HL-60 (cell line): ENCODE data around the gene EMP3.

ENCODE experiments used
- DNase-seq, 2 experiments: peaks; one replicate each; pipeline ENCODE4 v3.0.0-alpha.2; 2010 to 2020; ENCODE audit warnings: low read depth in 1 of 2, low spot score in 1 of 2
- H3K27ac ChIP-seq: fragments of 250-450 bp; sonication (Bioruptor Pico); replicated peaks from 2 replicates; pipeline ENCODE4 v1.5.1; 2020; ENCODE audit warnings: mild to moderate bottlenecking, moderate library complexity
- H3K27me3 ChIP-seq: fragments of 250-450 bp; sonication (Bioruptor Pico); 2 replicates; pipeline ENCODE4 v1.5.1; 2021; ENCODE audit warnings: mild to moderate bottlenecking, moderate library complexity; ENCODE audit not compliant: insufficient read depth, poor library complexity, severe bottlenecking
- H3K4me3 ChIP-seq: replicated peaks from 2 replicates; pipeline ENCODE4 v1.5.1; 2011; ENCODE audit warnings: mild to moderate bottlenecking, control low read depth, low read length; ENCODE audit not compliant: insufficient read depth
- GABPA ChIP-seq: IDR thresholded peaks from 2 replicates; pipeline ENCODE4 v1.6.1; 2012; ENCODE audit warnings: low read depth
- POLR2AphosphoS5 ChIP-seq: IDR thresholded peaks from 2 replicates; pipeline ENCODE4 v1.6.1; 2012; ENCODE audit warnings: low read depth
- SPI1 ChIP-seq: IDR thresholded peaks from 2 replicates; pipeline ENCODE4 v1.6.1; 2012; ENCODE audit warnings: low read depth, mild to moderate bottlenecking, borderline replicate concordance
- TF ChIP-seq, protein P1 (sequence below): IDR thresholded peaks from one replicate; pipeline ENCODE4 v1.5.1; 2011; ENCODE audit warnings: low read length, control low read depth, inconsistent platforms; ENCODE audit not compliant: insufficient read depth
- TF ChIP-seq, protein P2 (sequence below): IDR thresholded peaks from 2 replicates; pipeline ENCODE4 v1.6.1; 2012; ENCODE audit warnings: low read depth; ENCODE audit not compliant: insufficient replicate concordance

EMP3 gene

DNA sequence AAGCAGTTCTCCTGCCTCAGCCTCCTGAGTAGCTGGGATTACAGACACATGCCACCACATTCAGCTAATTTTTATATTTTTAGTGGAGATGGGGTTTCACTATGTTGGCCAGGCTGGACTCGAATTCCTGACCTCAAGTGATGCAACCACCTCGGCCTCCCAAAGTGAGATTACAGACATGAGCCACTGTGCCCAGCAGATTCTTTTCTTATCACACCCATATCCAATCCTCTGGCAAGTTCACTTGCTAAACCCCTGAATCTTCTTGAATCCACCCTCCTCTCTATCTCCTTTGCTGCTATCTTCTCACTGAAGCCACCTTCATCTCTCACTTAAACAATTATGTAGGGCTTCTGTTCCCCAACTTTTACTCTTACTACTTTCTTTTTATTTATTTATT, 20.8 kb downstream of the EMP3 start:
- TF ChIP-seq POLR2AphosphoS5 (no peak), SPI1 (no peak), GABPA (no peak)
- TF ChIP-seq, protein P1, sequence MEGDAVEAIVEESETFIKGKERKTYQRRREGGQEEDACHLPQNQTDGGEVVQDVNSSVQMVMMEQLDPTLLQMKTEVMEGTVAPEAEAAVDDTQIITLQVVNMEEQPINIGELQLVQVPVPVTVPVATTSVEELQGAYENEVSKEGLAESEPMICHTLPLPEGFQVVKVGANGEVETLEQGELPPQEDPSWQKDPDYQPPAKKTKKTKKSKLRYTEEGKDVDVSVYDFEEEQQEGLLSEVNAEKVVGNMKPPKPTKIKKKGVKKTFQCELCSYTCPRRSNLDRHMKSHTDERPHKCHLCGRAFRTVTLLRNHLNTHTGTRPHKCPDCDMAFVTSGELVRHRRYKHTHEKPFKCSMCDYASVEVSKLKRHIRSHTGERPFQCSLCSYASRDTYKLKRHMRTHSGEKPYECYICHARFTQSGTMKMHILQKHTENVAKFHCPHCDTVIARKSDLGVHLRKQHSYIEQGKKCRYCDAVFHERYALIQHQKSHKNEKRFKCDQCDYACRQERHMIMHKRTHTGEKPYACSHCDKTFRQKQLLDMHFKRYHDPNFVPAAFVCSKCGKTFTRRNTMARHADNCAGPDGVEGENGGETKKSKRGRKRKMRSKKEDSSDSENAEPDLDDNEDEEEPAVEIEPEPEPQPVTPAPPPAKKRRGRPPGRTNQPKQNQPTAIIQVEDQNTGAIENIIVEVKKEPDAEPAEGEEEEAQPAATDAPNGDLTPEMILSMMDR: no peak
- TF ChIP-seq, protein P2, sequence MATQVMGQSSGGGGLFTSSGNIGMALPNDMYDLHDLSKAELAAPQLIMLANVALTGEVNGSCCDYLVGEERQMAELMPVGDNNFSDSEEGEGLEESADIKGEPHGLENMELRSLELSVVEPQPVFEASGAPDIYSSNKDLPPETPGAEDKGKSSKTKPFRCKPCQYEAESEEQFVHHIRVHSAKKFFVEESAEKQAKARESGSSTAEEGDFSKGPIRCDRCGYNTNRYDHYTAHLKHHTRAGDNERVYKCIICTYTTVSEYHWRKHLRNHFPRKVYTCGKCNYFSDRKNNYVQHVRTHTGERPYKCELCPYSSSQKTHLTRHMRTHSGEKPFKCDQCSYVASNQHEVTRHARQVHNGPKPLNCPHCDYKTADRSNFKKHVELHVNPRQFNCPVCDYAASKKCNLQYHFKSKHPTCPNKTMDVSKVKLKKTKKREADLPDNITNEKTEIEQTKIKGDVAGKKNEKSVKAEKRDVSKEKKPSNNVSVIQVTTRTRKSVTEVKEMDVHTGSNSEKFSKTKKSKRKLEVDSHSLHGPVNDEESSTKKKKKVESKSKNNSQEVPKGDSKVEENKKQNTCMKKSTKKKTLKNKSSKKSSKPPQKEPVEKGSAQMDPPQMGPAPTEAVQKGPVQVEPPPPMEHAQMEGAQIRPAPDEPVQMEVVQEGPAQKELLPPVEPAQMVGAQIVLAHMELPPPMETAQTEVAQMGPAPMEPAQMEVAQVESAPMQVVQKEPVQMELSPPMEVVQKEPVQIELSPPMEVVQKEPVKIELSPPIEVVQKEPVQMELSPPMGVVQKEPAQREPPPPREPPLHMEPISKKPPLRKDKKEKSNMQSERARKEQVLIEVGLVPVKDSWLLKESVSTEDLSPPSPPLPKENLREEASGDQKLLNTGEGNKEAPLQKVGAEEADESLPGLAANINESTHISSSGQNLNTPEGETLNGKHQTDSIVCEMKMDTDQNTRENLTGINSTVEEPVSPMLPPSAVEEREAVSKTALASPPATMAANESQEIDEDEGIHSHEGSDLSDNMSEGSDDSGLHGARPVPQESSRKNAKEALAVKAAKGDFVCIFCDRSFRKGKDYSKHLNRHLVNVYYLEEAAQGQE: no peak
- no peak overlapping the region for H3K4me3 ChIP-seq
- H3K27me3 ChIP-seq: no peaks in the 10 kb centered on the region
- DNase-seq: no peak
- H3K27ac ChIP-seq: no peak overlapping the region

DNA sequence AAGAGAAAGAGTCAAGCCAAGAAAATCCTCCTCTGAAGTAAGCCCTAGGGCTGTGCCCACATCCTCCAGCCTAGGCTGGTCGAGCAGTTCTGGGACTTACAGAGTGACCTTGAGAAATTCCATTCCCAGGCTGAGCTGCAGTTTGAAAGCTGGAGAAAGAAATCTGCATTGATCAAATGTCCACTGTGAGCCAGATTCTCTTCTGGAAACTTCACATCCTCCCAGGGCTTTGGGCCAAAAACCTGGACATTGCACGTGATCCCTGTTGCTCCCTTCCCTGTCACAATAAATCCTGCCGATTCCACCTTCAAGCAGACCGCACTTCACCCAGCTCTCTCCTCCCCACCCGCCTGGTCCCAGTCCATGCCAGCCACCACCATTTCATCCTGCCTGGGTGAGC, 22.7 kb downstream of the EMP3 start:
- H3K27me3 ChIP-seq: no peaks in the 10 kb centered on the region
- no peak overlapping the region for H3K4me3 ChIP-seq
- H3K27ac ChIP-seq: no peak overlapping the region
- TF ChIP-seq SPI1 (no peak), GABPA (no peak)
- TF ChIP-seq, protein P1: no peak
- no peak for DNase-seq

DNA sequence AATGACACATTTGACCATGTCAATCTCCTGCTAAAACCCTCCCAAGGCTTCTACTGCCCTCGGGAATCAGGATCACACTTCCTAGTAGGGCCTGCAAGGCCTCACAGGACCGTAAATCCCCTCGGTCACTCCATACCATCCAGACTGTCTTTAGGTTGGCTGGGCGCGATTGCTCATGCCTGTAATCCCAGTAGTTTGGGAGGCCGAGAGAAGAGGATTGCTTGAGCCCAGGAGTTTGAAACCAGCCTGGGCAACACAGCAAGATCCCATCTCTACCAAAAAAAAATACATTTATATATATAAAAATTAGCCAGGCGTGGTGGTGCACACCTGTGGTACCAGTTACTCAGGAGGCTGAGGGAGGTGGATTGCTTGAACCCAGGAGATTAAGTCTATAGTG, 23.4 kb downstream of the EMP3 start:
- Histone ChIP-seq H3K27ac (no peak overlapping the region), H3K27me3 (no peaks in the 10 kb centered on the region), H3K4me3 (no peak overlapping the region)
- TF ChIP-seq GABPA (no peak), POLR2AphosphoS5 (no peak), SPI1 (no peak)
- TF ChIP-seq, protein P1: no peak
- TF ChIP-seq, protein P2: no peak
- no peak for DNase-seq

DNA sequence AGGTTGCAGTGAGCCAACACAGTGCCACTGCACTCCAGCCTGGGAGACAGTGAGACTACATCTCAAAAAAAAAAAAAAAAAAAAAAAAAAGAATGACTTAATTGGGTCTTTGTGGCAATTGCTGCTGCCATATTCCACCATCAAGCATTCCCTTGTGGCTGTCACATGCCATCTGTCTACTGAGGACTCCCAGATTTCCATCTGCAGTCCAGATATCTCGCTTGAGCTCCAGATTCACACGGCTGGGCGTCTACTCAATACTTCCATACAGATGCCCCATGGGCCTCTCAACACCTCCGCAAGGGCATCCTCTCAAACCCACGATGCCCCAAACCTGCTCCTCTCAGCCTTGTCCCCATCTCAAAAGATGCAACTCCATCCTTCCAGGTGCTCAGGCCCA, 25.5 kb downstream of the EMP3 start:
- DNase-seq: no peak
- no peaks in the 10 kb centered on the region for H3K27me3 ChIP-seq
- H3K27ac ChIP-seq: no peak overlapping the region
- no peak overlapping the region for H3K4me3 ChIP-seq
- TF ChIP-seq, protein P2: no peak
- TF ChIP-seq SPI1 (no peak), POLR2AphosphoS5 (no peak), GABPA (no peak)
- TF ChIP-seq, protein P1: no peak
